ENCODE results near the gene ATG12. TPM values are rescaled to one million over a fixed set of nuclear protein-coding genes. Genes with fewer than 3 reads are reported as not detected.
"Not testable (repeated sequence)": the region's sequence is repeated elsewhere in the genome, so short reads cannot be mapped to it uniquely, and the experiment has no call there.

The ATG12 gene
- total RNA-seq, 2 experiments from 2014 or later: 35.9 to 43.9 TPM

- peaks cover 42% of the 10 kb centered on the region for H3K36me3 Mint-ChIP-seq (ENCODE audit: low read depth)
- ATAC-seq (no peak), DNase-seq (no peak)
- H3K4me3 Mint-ChIP-seq: peak overlapping the region; percentile 98
- ChIA-PET CTCF (interaction anchor here (1.3 to 2.6 kb wide), 4 partner anchors 10 to 217 kb away, joined by 3 to 20 read pairs (median 8); partner anchors contain the start of gene TMED7), POLR2A (interaction anchor here (1.0 to 1.8 kb wide), 4 partner anchors 9 to 296 kb away, joined by 3 to 13 read pairs (median 4); partner anchors contain the start of gene FEM1C)
- peaks cover 55% of the 10 kb centered on the region for H3K4me1 Mint-ChIP-seq (ENCODE audit: low read depth)
- peak overlapping the region; percentile 100 for H3K27ac Mint-ChIP-seq
- no peaks in the 10 kb centered on the region for H3K9me3 Mint-ChIP-seq (ENCODE audit: insufficient read depth)
- H3K27me3 Mint-ChIP-seq (ENCODE audit: low read depth): no peaks in the 10 kb centered on the region
Measured at GRCh38 chr5:115840873-115841272, 492 bp downstream of the ATG12 start.

GRCh38 chr5:115838885-115839518 lies 2.4 kb downstream of the ATG12 start:
- H3K36me3 Mint-ChIP-seq (ENCODE audit: low read depth): peaks cover 56% of the 10 kb centered on the region
- POLR2A ChIA-PET: interaction anchor here (0.7 to 1.0 kb wide), 2 partner anchors 214 to 216 kb away, joined by 3 read pairs; no protein-coding TSS in a partner anchor
- DNase-seq (peak; percentile 41), ATAC-seq (no peak)
- peaks cover 43% of the 10 kb centered on the region for H3K4me1 Mint-ChIP-seq (ENCODE audit: low read depth)
- no peaks in the 10 kb centered on the region for H3K27me3 Mint-ChIP-seq (ENCODE audit: low read depth)
- H3K9me3 Mint-ChIP-seq (ENCODE audit: insufficient read depth): no peaks in the 10 kb centered on the region
- CTCF ChIA-PET: interaction anchor here (0.7 to 2.6 kb wide), 9 partner anchors 13 to 531 kb away, joined by 3 to 20 read pairs (median 4); partner anchors contain the start of genes CDO1, FEM1C and TMED7
- H3K27ac Mint-ChIP-seq: no peak overlapping the region
- H3K4me3 Mint-ChIP-seq: peak overlapping the region; percentile 98

- Mint-ChIP-seq H3K4me3 (no peak overlapping the region), H3K27me3 (ENCODE audit: low read depth) (no peaks in the 10 kb centered on the region), H3K36me3 (ENCODE audit: low read depth) (peaks cover 61% of the 10 kb centered on the region), H3K4me1 (ENCODE audit: low read depth) (peaks cover 33% of the 10 kb centered on the region), H3K9me3 (ENCODE audit: insufficient read depth) (no peaks in the 10 kb centered on the region), H3K27ac (no peak overlapping the region)
- no peak for DNase-seq
- ChIA-PET POLR2A (no interaction called here), CTCF (interaction anchor here (2.5 kb wide), 1 partner anchor 200 kb away, joined by 14 read pairs; no protein-coding TSS in a partner anchor)
- no peak for ATAC-seq
Measured at GRCh38 chr5:115835481-115835880, 5.9 kb downstream of the ATG12 start.

- CTCF ChIA-PET: interaction anchor here (1.1 to 2.5 kb wide), 5 partner anchors 10 to 196 kb away, joined by 3 to 13 read pairs (median 6); partner anchors contain the start of genes AP3S1 and ATG12
- no peaks in the 10 kb centered on the region for H3K9me3 Mint-ChIP-seq (ENCODE audit: insufficient read depth)
- POLR2A ChIA-PET: no interaction called here
- DNase-seq (peak; percentile 46), ATAC-seq (peak; percentile 51)
- no peak overlapping the region for H3K4me3 Mint-ChIP-seq
- no peak overlapping the region for H3K27ac Mint-ChIP-seq
- H3K4me1 Mint-ChIP-seq (ENCODE audit: low read depth): peaks cover 3% of the 10 kb centered on the region
- H3K36me3 Mint-ChIP-seq (ENCODE audit: low read depth): peaks cover 53% of the 10 kb centered on the region
- H3K27me3 Mint-ChIP-seq (ENCODE audit: low read depth): no peaks in the 10 kb centered on the region
Measured at GRCh38 chr5:115831163-115831768, 10.1 kb downstream of the ATG12 start.

GRCh38 chr5:115829913-115830312 lies 11.5 kb downstream of the ATG12 start:
- H3K4me1 Mint-ChIP-seq (ENCODE audit: low read depth): peaks cover 3% of the 10 kb centered on the region
- ChIA-PET POLR2A (no interaction called here), CTCF (no interaction called here)
- no peaks in the 10 kb centered on the region for H3K9me3 Mint-ChIP-seq (ENCODE audit: insufficient read depth)
- H3K4me3 Mint-ChIP-seq: no peak overlapping the region
- H3K27me3 Mint-ChIP-seq (ENCODE audit: low read depth): peaks cover 2% of the 10 kb centered on the region
- H3K27ac Mint-ChIP-seq: no peak overlapping the region
- ATAC-seq: no peak
- no peak for DNase-seq
- H3K36me3 Mint-ChIP-seq (ENCODE audit: low read depth): peaks cover 43% of the 10 kb centered on the region

GRCh38 chr5:115825948-115826347 lies 15.4 kb downstream of the ATG12 start:
- CTCF ChIA-PET: interaction anchor here (1.8 kb wide), 1 partner anchor 14 kb away, joined by 9 read pairs; no protein-coding TSS in a partner anchor
- no peaks in the 10 kb centered on the region for H3K4me1 Mint-ChIP-seq (ENCODE audit: low read depth)

GRCh38 chr5:115824983-115825382 lies 16.4 kb downstream of the ATG12 start:
- H3K36me3 Mint-ChIP-seq (ENCODE audit: low read depth): peaks cover 26% of the 10 kb centered on the region
- H3K9me3 Mint-ChIP-seq (ENCODE audit: insufficient read depth); POLR2A ChIA-PET; H3K4me1 Mint-ChIP-seq (ENCODE audit: low read depth); H3K27ac Mint-ChIP-seq; DNase-seq; H3K4me3 Mint-ChIP-seq; ATAC-seq; CTCF ChIA-PET: not testable (repeated sequence)
- peaks cover 29% of the 10 kb centered on the region for H3K27me3 Mint-ChIP-seq (ENCODE audit: low read depth)

More at GRCh38 chr5:115825948-115826347, 15.4 kb downstream of the ATG12 start:
- DNase-seq: no peak
- H3K36me3 Mint-ChIP-seq (ENCODE audit: low read depth): peaks cover 26% of the 10 kb centered on the region
- no peak overlapping the region for H3K4me3 Mint-ChIP-seq
- H3K9me3 Mint-ChIP-seq (ENCODE audit: insufficient read depth): no peaks in the 10 kb centered on the region
- peaks cover 20% of the 10 kb centered on the region for H3K27me3 Mint-ChIP-seq (ENCODE audit: low read depth)
- H3K27ac Mint-ChIP-seq: no peak overlapping the region
- no peak for ATAC-seq
- POLR2A ChIA-PET: no interaction called here

GRCh38 chr5:115820846-115821245 lies 20.5 kb downstream of the ATG12 start:
- ATAC-seq (no peak), DNase-seq (no peak)
- ChIA-PET POLR2A (no interaction called here), CTCF (no interaction called here)
- no peaks in the 10 kb centered on the region for H3K36me3 Mint-ChIP-seq (ENCODE audit: low read depth)
- peaks cover 56% of the 10 kb centered on the region for H3K27me3 Mint-ChIP-seq (ENCODE audit: low read depth)
- peaks cover 8% of the 10 kb centered on the region for H3K4me1 Mint-ChIP-seq (ENCODE audit: low read depth)
- H3K9me3 Mint-ChIP-seq (ENCODE audit: insufficient read depth): no peaks in the 10 kb centered on the region
- H3K27ac Mint-ChIP-seq: no peak overlapping the region
- H3K4me3 Mint-ChIP-seq: no peak overlapping the region

- DNase-seq (no peak), ATAC-seq (no peak)
- Mint-ChIP-seq H3K4me1 (ENCODE audit: low read depth) (peaks cover 25% of the 10 kb centered on the region), H3K9me3 (ENCODE audit: insufficient read depth) (no peaks in the 10 kb centered on the region), H3K36me3 (ENCODE audit: low read depth) (no peaks in the 10 kb centered on the region), H3K27ac (no peak overlapping the region), H3K4me3 (no peak overlapping the region), H3K27me3 (ENCODE audit: low read depth) (peaks cover 68% of the 10 kb centered on the region)
- ChIA-PET CTCF (interaction anchor here (1.5 kb wide), 1 partner anchor 9 kb away, joined by 3 read pairs; no protein-coding TSS in a partner anchor), POLR2A (no interaction called here)
Measured at GRCh38 chr5:115818821-115819220, 22.5 kb downstream of the ATG12 start.

- DNase-seq (no peak), ATAC-seq (no peak)
- Mint-ChIP-seq H3K27ac (no peak overlapping the region), H3K27me3 (ENCODE audit: low read depth) (peaks cover 70% of the 10 kb centered on the region), H3K4me1 (ENCODE audit: low read depth) (peaks cover 35% of the 10 kb centered on the region), H3K4me3 (no peak overlapping the region), H3K9me3 (ENCODE audit: insufficient read depth) (no peaks in the 10 kb centered on the region), H3K36me3 (ENCODE audit: low read depth) (peaks cover 2% of the 10 kb centered on the region)
- CTCF ChIA-PET: no interaction called here
- POLR2A ChIA-PET: no interaction called here
Measured at GRCh38 chr5:115817386-115817785, 24.0 kb downstream of the ATG12 start.

GRCh38 chr5:115816226-115817081 lies 24.9 kb downstream of the ATG12 start, which contains the start of gene CDO1:
CDO1 (minus strand) TSS chr5:115816659; CDS start chr5:115816397, 262 bp downstream.
- Mint-ChIP-seq H3K27ac (peak within 1 kb of the TSS; percentile 29), H3K4me3 (peak within 1 kb of the TSS; percentile 64), H3K27me3 (ENCODE audit: low read depth) (peaks cover 68% of the 10 kb centered on the region), H3K4me1 (ENCODE audit: low read depth) (peaks cover 36% of the 10 kb centered on the region), H3K36me3 (ENCODE audit: low read depth) (peaks cover 2% of the 10 kb centered on the region), H3K9me3 (ENCODE audit: insufficient read depth) (no peaks in the 10 kb centered on the region)
- peak; percentile 54 for DNase-seq
- ChIA-PET POLR2A (no interaction called here), CTCF (interaction anchor here (0.7 kb wide), 1 partner anchor 23 kb away, joined by 3 read pairs; no protein-coding TSS in a partner anchor)
- peak; percentile 84 for ATAC-seq
